Activated CD8-positive, alpha-beta memory T cell treated with anti-CD3 and anti-CD28 coated beads, Interleukin-2, amount 50 U/mL, for 24 hours (primary cell): ENCODE data around the gene PTRHD1.
"Not testable (repeated sequence)": the region's sequence is repeated elsewhere in the genome, so short reads cannot be mapped to it uniquely, and the experiment has no call there.

ENCODE experiments used
- DNase-seq: peaks from one replicate; pipeline ENCODE4 v3.0.0-alpha.2; 2020; ENCODE audit errors: extremely low read depth

Gene PTRHD1

GRCh38 chr2:24809316-24810007 is 16.3 kb upstream of the PTRHD1 start:
- no peak for DNase-seq

- DNase-seq: no peak
These were observed 13.5 kb upstream of the PTRHD1 start for GRCh38 chr2:24806661-24807036.

- not testable (repeated sequence) for DNase-seq
These were observed 12.8 kb upstream of the PTRHD1 start for GRCh38 chr2:24805811-24806660.

- DNase-seq: not testable (repeated sequence)
These were observed 7.3 kb upstream of the PTRHD1 start for GRCh38 chr2:24800487-24800886.

- DNase-seq: no peak
These were observed 4.5 kb upstream of the PTRHD1 start for GRCh38 chr2:24797644-24798043.

- DNase-seq: no peak
These were observed 707 bp upstream of the PTRHD1 start for GRCh38 chr2:24793761-24794435.

- no peak for DNase-seq
These were observed 683 bp downstream of the PTRHD1 start for GRCh38 chr2:24792542-24792873.

- DNase-seq: no peak
These were observed 1.7 kb downstream of the PTRHD1 start for GRCh38 chr2:24791452-24791851.

- DNase-seq: no peak
These were observed 4.4 kb downstream of the PTRHD1 start for GRCh38 chr2:24788816-24789215.

- no peak for DNase-seq
These were observed 5.7 kb downstream of the PTRHD1 start for GRCh38 chr2:24787532-24787931.

GRCh38 chr2:24785671-24786321 is 7.4 kb downstream of the PTRHD1 start:
- no peak for DNase-seq

- DNase-seq: no peak
These were observed 9.6 kb downstream of the PTRHD1 start for GRCh38 chr2:24783641-24784040.

- DNase-seq: no peak
These were observed 14.1 kb downstream of the PTRHD1 start for GRCh38 chr2:24779116-24779515.

- DNase-seq: no peak
These were observed 18.8 kb downstream of the PTRHD1 start for GRCh38 chr2:24774373-24774772.

- no peak for DNase-seq
These were observed 21.2 kb downstream of the PTRHD1 start for GRCh38 chr2:24771764-24772586.

GRCh38 chr2:24771061-24771460 is 22.1 kb downstream of the PTRHD1 start:
- no peak for DNase-seq

- DNase-seq: no peak
These were observed 24.6 kb downstream of the PTRHD1 start for GRCh38 chr2:24768601-24769000.

GRCh38 chr2:24768013-24768412 is 25.2 kb downstream of the PTRHD1 start:
- no peak for DNase-seq

GRCh38 chr2:24766609-24767008 is 26.6 kb downstream of the PTRHD1 start:
- no peak for DNase-seq

- DNase-seq: no peak
These were observed 29.3 kb downstream of the PTRHD1 start for GRCh38 chr2:24763843-24764242.

- no peak for DNase-seq
These were observed 30.7 kb downstream of the PTRHD1 start for GRCh38 chr2:24762518-24762917.
